Measurements from ENCODE around the gene ARHGAP20. TPM values are rescaled to one million over a fixed set of nuclear protein-coding genes. Genes with fewer than 3 reads are reported as not detected.

Gene ARHGAP20
- total RNA-seq, 1 experiment from 2014 or later: 0.04 TPM

GRCh38 chr11:110601936-110602335, 110.3 kb downstream of the ARHGAP20 start:
- Histone ChIP-seq H4K91ac (ENCODE audit: insufficient read length, low read depth, low read length) (no peak overlapping the region), H3K9ac (ENCODE audit: extremely low read depth, insufficient read length, low read length) (no peak overlapping the region), H3K56ac (ENCODE audit: insufficient read length, low read depth, low read length) (no peak overlapping the region), H2AK5ac (ENCODE audit: insufficient read length, low read length) (no peak overlapping the region), H3K4me1 (ENCODE audit: insufficient read depth, low read length) (no peaks in the 10 kb centered on the region), H3K79me1 (ENCODE audit: insufficient read depth, low read depth, low read length, poor library complexity, severe bottlenecking) (no peaks in the 10 kb centered on the region), H3K27ac (ENCODE audit: insufficient read length, low read depth, low read length) (no peak overlapping the region), H2BK12ac (ENCODE audit: insufficient read length, low read depth, low read length) (no peak overlapping the region), H3K14ac (ENCODE audit: insufficient read depth, low read length) (no peak overlapping the region), H4K5ac (ENCODE audit: insufficient read length, low read depth, low read length) (no peak overlapping the region), H4K20me1 (ENCODE audit: control insufficient read depth, insufficient read depth, insufficient read length) (no peaks in the 10 kb centered on the region), H4K8ac (replicated peaks; ENCODE audit: insufficient read length, low read depth, low read length) (no peak overlapping the region), H2BK120ac (ENCODE audit: low read depth, low read length, poor library complexity, severe bottlenecking) (no peak overlapping the region), H2BK5ac (ENCODE audit: insufficient read length, low read length) (no peak overlapping the region), H3K23ac (ENCODE audit: insufficient read length, low read depth, low read length) (no peak overlapping the region), H3K4me2 (ENCODE audit: insufficient read depth, insufficient read length, low read length) (no peak overlapping the region), H3K9me3 (ENCODE audit: control insufficient read depth, low read depth, low read length) (no peaks in the 10 kb centered on the region), H3K79me2 (ENCODE audit: insufficient read depth, low read length) (no peaks in the 10 kb centered on the region), H2BK20ac (ENCODE audit: low read depth, low read length, poor library complexity, severe bottlenecking) (no peak overlapping the region), H3T11ph (ENCODE audit: low read length) (no peak overlapping the region), H2BK15ac (ENCODE audit: low read depth, low read length) (no peak overlapping the region), H2AFZ (ENCODE audit: low read length) (no peak overlapping the region), H3K23me2 (ENCODE audit: insufficient read length, low read depth, low read length, poor library complexity, severe bottlenecking) (no peaks in the 10 kb centered on the region), H3K18ac (ENCODE audit: insufficient read length, low read depth, low read length) (no peak overlapping the region), H3K4ac (ENCODE audit: low read depth, low read length) (no peak overlapping the region), H3K27me3 (ENCODE audit: insufficient read depth, low read length) (no peaks in the 10 kb centered on the region)
- Mint-ChIP-seq H3K4me3 (no peak overlapping the region), H3K4me1 (0 out of 4 replicates have a peak, but pooled peaks cover 0 to 3% of the 10 kb centered on the region in 2 experiments), H3K9me3 (peaks cover 0 to 3% of the 10 kb centered on the region in 2 experiments; a peak in 2 of 5 replicates), H3K27ac (no peak overlapping the region), H3K36me3 (ENCODE audit: insufficient read depth in 1 of 3, low read depth in 3 of 3) (no peaks in the 10 kb centered on the region; a peak in 1 of 7 replicates), H3K27me3 (ENCODE audit: low read depth) (no peaks in the 10 kb centered on the region; the same call in 1 of the 2 replicates)
- DNase-seq: no peak
- TF ChIP-seq CTCF (conservative IDR thresholded peaks at IDR 0.05): no peak
- WGBS (ENCODE audit: extremely low coverage, insufficient read length, low lambda C conversion rate): no CpG with 5 or more reads among the region's 4 CpGs

Measured in H9 (cell line).